ENCODE results near the gene ZNF236.

GRCh38 chr18:76995896-76996295, 173.5 kb downstream of the ZNF236 start:
- no peak for TF ChIP-seq POLR2A (IDR thresholded peaks at IDR 0.05)
- TF ChIP-seq, protein P1, sequence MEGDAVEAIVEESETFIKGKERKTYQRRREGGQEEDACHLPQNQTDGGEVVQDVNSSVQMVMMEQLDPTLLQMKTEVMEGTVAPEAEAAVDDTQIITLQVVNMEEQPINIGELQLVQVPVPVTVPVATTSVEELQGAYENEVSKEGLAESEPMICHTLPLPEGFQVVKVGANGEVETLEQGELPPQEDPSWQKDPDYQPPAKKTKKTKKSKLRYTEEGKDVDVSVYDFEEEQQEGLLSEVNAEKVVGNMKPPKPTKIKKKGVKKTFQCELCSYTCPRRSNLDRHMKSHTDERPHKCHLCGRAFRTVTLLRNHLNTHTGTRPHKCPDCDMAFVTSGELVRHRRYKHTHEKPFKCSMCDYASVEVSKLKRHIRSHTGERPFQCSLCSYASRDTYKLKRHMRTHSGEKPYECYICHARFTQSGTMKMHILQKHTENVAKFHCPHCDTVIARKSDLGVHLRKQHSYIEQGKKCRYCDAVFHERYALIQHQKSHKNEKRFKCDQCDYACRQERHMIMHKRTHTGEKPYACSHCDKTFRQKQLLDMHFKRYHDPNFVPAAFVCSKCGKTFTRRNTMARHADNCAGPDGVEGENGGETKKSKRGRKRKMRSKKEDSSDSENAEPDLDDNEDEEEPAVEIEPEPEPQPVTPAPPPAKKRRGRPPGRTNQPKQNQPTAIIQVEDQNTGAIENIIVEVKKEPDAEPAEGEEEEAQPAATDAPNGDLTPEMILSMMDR (IDR thresholded peaks at IDR 0.05) = no peak
